ENCODE results near the gene PGAP6.
A peak's percentile ranks its signal among the peaks of the same experiment; 100 is the strongest.

Gene PGAP6

DNA sequence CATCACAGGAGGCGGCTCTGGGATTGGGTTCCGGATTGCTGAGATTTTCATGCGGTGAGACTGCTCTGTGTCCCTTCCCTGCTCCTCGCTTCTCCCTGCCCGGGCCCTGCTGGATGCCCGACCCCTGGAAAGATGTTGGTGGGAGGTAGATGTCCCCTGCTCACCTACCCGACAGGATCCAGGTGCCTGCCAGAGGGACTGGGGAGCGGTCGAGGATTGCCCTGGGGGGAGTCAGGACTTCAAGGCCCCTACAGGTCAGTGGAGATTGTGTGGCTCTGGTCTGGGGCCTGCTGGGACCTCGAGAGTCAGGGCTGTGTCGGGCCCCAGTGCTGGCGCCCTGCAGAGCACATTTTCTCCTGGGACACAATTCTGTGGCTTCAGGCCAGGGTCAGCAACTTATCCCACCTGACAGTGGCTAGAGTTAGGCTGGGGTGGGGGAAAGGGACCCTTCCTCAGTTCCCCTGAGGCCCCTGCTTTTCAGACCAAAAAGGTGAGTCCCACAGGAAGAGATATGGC lies 23.3 kb upstream of the PGAP6 start:
- no peaks in the 10 kb centered on the region for H3K36me3 ChIP-seq
- H3K27ac ChIP-seq = no peak overlapping the region
- peaks cover 14 to 15% of the 10 kb centered on the region in 2 experiments for H3K4me1 ChIP-seq (ENCODE audit: control insufficient read depth in 1 of 2, insufficient read depth in 1 of 2, low read depth in 1 of 2, low read length in 1 of 2)
- H3K9me3 ChIP-seq = no peaks in the 10 kb centered on the region
- TF ChIP-seq, protein P1, sequence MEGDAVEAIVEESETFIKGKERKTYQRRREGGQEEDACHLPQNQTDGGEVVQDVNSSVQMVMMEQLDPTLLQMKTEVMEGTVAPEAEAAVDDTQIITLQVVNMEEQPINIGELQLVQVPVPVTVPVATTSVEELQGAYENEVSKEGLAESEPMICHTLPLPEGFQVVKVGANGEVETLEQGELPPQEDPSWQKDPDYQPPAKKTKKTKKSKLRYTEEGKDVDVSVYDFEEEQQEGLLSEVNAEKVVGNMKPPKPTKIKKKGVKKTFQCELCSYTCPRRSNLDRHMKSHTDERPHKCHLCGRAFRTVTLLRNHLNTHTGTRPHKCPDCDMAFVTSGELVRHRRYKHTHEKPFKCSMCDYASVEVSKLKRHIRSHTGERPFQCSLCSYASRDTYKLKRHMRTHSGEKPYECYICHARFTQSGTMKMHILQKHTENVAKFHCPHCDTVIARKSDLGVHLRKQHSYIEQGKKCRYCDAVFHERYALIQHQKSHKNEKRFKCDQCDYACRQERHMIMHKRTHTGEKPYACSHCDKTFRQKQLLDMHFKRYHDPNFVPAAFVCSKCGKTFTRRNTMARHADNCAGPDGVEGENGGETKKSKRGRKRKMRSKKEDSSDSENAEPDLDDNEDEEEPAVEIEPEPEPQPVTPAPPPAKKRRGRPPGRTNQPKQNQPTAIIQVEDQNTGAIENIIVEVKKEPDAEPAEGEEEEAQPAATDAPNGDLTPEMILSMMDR (IDR thresholded peaks at IDR 0.05) = no peak
- no peak overlapping the region for H3K4me3 ChIP-seq (ENCODE audit: low read depth in 1 of 2, low read length in 1 of 2)
- H3K27me3 ChIP-seq = no peaks in the 10 kb centered on the region

DNA sequence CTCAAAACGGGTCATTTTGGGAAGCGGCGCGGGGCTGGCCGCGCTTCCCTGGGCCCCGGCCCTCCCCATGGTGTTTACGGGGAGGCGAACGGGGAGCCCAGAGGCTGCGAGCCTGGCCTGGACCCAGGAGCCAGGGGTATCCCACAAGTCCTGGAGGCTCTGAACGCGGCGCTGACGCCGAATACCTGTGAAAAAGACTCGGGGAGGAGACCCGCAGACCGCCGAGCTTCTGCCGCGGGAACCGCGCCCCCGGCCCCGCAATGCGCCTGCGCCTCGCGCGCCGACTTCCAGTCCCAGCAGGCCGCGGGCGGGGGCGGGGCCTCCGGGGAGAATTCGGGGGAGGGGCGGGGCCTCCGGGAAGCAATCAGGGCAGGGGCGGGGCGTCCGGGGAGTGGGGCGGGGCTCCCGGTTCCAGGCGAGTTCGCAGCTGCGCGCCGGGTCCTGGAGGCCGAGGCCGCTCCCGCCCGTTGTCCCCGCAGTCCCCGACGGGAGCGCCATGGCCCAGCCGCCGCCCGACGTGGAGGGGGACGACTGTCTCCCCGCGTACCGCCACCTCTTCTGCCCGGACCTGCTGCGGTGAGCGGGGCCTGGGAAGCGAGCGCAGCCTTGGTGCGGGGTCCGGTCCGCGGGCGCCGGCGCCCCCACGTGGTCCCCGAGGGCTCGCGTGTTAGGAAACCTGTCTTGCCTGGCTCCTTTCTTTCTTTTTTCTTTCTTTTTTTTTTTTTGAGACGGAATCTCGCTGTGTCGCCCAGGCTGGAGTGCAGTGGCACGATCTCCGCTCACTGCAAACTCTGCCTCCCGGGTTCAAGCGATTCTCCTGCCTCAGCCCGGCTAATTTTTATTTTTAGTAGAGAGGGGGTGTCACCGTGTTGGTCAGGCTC lies 19.9 kb upstream of the PGAP6 start, which contains the start of gene DECR2:
TSS of gene DECR2 (plus strand) at position 418 of the 881 bp plus-strand sequence. CDS start at position 497, 79 bp downstream.
- H3K36me3 ChIP-seq = no peaks in the 10 kb centered on the region
- peaks cover 28 to 34% of the 10 kb centered on the region in 2 experiments for H3K4me1 ChIP-seq (ENCODE audit: control insufficient read depth in 1 of 2, insufficient read depth in 1 of 2, low read depth in 1 of 2, low read length in 1 of 2)
- peak within 1 kb of the TSS; percentile 95 for H3K27ac ChIP-seq
- peaks cover 2% of the 10 kb centered on the region for H3K27me3 ChIP-seq
- H3K4me3 ChIP-seq (ENCODE audit: low read depth in 1 of 2, low read length in 1 of 2) = peak within 1 kb of the TSS; percentile 86 to 97
- TF ChIP-seq, protein P1 (IDR thresholded peaks at IDR 0.05) = peak; percentile 60
- no peaks in the 10 kb centered on the region for H3K9me3 ChIP-seq

DNA sequence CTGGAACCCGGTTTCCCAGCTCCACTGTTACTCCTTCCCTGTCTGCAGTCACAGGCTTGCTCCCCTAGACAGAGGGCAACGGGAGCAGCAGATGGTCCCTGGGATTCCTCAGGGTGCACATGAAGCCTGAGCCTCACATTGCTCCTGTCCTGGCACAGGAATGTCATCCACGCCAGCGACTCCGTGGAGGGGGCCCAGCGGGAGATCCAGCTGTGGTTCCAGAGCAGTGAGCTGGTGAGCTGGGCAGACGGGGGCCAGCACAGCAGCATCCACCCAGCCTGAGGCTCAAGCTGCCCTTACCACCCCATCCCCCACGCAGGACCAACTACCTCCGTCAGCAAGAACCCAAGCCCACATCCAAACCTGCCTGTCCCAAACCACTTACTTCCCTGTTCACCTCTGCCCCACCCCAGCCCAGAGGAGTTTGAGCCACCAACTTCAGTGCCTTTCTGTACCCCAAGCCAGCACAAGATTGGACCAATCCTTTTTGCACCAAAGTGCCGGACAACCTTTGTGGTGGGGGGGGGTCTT lies 18.3 kb upstream of the PGAP6 start:
- H3K4me1 ChIP-seq (ENCODE audit: control insufficient read depth in 1 of 2, insufficient read depth in 1 of 2, low read depth in 1 of 2, low read length in 1 of 2) = peaks cover 33 to 39% of the 10 kb centered on the region in 2 experiments
- no peaks in the 10 kb centered on the region for H3K36me3 ChIP-seq
- TF ChIP-seq, protein P1 (IDR thresholded peaks at IDR 0.05) = no peak
- no peaks in the 10 kb centered on the region for H3K9me3 ChIP-seq
- H3K27me3 ChIP-seq = peaks cover 12% of the 10 kb centered on the region
- H3K27ac ChIP-seq = peak overlapping the region; percentile 95
- H3K4me3 ChIP-seq (ENCODE audit: low read depth in 1 of 2, low read length in 1 of 2) = peak overlapping the region; percentile 86 to 97

DNA sequence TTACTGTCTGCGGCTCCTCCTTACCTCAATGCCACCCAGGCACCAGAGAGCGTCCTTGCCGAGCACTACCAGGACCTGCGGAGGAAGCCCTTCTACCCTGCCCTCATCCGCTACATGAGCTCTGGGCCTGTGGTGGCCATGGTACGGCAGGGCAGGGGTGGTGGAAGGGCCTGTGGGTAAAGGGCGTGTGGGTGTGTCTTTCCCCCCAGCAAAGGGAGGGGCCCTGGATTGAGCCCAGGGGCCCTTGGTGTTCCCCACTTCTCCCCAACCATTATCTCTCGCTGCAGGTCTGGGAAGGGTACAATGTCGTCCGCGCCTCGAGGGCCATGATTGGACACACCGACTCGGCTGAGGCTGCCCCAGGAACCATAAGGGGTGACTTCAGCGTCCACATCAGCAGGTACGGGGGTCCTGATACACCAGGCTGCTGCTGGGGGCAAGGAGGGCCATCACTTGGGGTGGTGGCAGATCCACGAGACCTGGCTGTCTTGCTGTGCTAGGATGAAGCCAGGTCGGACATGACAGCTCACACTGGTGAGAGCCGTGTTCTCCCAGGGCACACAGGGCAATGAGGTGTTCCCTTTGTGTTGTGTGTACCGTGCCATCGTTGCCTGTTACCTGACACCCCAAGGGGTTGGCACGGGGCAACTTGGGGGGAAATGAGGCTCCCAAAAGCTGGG lies 17.7 kb upstream of the PGAP6 start:
- peaks cover 33 to 39% of the 10 kb centered on the region in 2 experiments for H3K4me1 ChIP-seq (ENCODE audit: control insufficient read depth in 1 of 2, insufficient read depth in 1 of 2, low read depth in 1 of 2, low read length in 1 of 2)
- peak overlapping the region; percentile 95 for H3K27ac ChIP-seq

More for the DNA sequence above, 17.7 kb upstream of the PGAP6 start:
- TF ChIP-seq, protein P1 (IDR thresholded peaks at IDR 0.05) = no peak
- peaks cover 12% of the 10 kb centered on the region for H3K27me3 ChIP-seq
- H3K4me3 ChIP-seq (ENCODE audit: low read depth in 1 of 2, low read length in 1 of 2) = no peak overlapping the region
- H3K9me3 ChIP-seq = no peaks in the 10 kb centered on the region
- H3K36me3 ChIP-seq = no peaks in the 10 kb centered on the region

Data from neutrophil (primary cell).